Measurements from ENCODE around the gene RARS1.

- no peak for TF ChIP-seq CTCF (IDR thresholded peaks at IDR 0.05; ENCODE audit: low read depth, low read length)
- no peak for TF ChIP-seq EZH2phosphoT487 (IDR thresholded peaks at IDR 0.05; ENCODE audit: low read depth)
Measured at GRCh38 chr5:168529374-168530234, 43.3 kb downstream of the RARS1 start.

Measured in OCI-LY3 (cell line).